Activated T-cell treated with anti-CD3 and anti-CD28 coated beads, Interleukin-2, amount 50 U/mL, for 24 hours (primary cell): ENCODE results near the gene COL20A1.

ENCODE experiments used
- DNase-seq: peaks from one replicate; pipeline ENCODE4 v3.0.0-alpha.2; 2020
- H3K27ac Mint-ChIP-seq: 2 replicates; pipeline ENCODE4 v1.8.0; 2020; ENCODE audit warnings: mild to moderate bottlenecking, mixed read lengths
- H3K27me3 Mint-ChIP-seq: 2 replicates; pipeline ENCODE4 v1.8.0; 2020; ENCODE audit warnings: mixed read lengths
- H3K36me3 Mint-ChIP-seq: 2 replicates; pipeline ENCODE4 v1.8.0; 2020; ENCODE audit warnings: low read depth, mixed read lengths
- H3K4me1 Mint-ChIP-seq: 2 replicates; pipeline ENCODE4 v1.8.0; 2020; ENCODE audit warnings: low read depth, mixed read lengths
- H3K4me3 Mint-ChIP-seq: 2 replicates; pipeline ENCODE4 v1.8.0; 2020; ENCODE audit warnings: mild to moderate bottlenecking, moderate library complexity, mixed read lengths
- H3K9me3 Mint-ChIP-seq: 2 replicates; pipeline ENCODE4 v1.8.0; 2020; ENCODE audit warnings: mixed read lengths

Gene COL20A1

GRCh38 chr20:63360850-63361518 lies 68.0 kb downstream of the COL20A1 start, which contains the start of gene CHRNA4:
Gene CHRNA4, minus strand, starts transcription at chr20:63361349. Its CDS starts 184 bp downstream, at chr20:63361165.
- Mint-ChIP-seq H3K9me3 (no peaks in the 10 kb centered on the region), H3K27me3 (peaks cover 35% of the 10 kb centered on the region), H3K36me3 (no peaks in the 10 kb centered on the region), H3K27ac (no peak within 1 kb of the TSS), H3K4me1 (no peaks in the 10 kb centered on the region), H3K4me3 (no peak within 1 kb of the TSS)
- DNase-seq = no peak

- no peaks in the 10 kb centered on the region for H3K4me1 Mint-ChIP-seq
- no peak for DNase-seq
- no peaks in the 10 kb centered on the region for H3K9me3 Mint-ChIP-seq
- H3K4me3 Mint-ChIP-seq = no peak overlapping the region
- peaks cover 35% of the 10 kb centered on the region for H3K27me3 Mint-ChIP-seq
- H3K27ac Mint-ChIP-seq = no peak overlapping the region
- no peaks in the 10 kb centered on the region for H3K36me3 Mint-ChIP-seq
These were observed 68.8 kb downstream of the COL20A1 start for GRCh38 chr20:63361519-63362435.

- Mint-ChIP-seq H3K27me3 (peaks cover 31% of the 10 kb centered on the region), H3K9me3 (no peaks in the 10 kb centered on the region), H3K4me1 (no peaks in the 10 kb centered on the region), H3K4me3 (no peak overlapping the region), H3K27ac (no peak overlapping the region), H3K36me3 (no peaks in the 10 kb centered on the region)
- DNase-seq = no peak
These were observed 69.5 kb downstream of the COL20A1 start for GRCh38 chr20:63362436-63363009.

GRCh38 chr20:63363013-63363957 lies 70.3 kb downstream of the COL20A1 start:
- no peaks in the 10 kb centered on the region for H3K4me1 Mint-ChIP-seq
- H3K36me3 Mint-ChIP-seq = no peaks in the 10 kb centered on the region
- H3K27ac Mint-ChIP-seq = no peak overlapping the region
- H3K4me3 Mint-ChIP-seq = no peak overlapping the region
- no peaks in the 10 kb centered on the region for H3K9me3 Mint-ChIP-seq
- H3K27me3 Mint-ChIP-seq = peaks cover 28% of the 10 kb centered on the region
- no peak for DNase-seq

GRCh38 chr20:63363981-63364561 lies 71.1 kb downstream of the COL20A1 start:
- Mint-ChIP-seq H3K27ac (no peak overlapping the region), H3K4me3 (no peak overlapping the region), H3K27me3 (peaks cover 24% of the 10 kb centered on the region), H3K4me1 (no peaks in the 10 kb centered on the region), H3K36me3 (no peaks in the 10 kb centered on the region), H3K9me3 (no peaks in the 10 kb centered on the region)
- no peak for DNase-seq

GRCh38 chr20:63364801-63365585 lies 72.0 kb downstream of the COL20A1 start:
- no peaks in the 10 kb centered on the region for H3K36me3 Mint-ChIP-seq
- peaks cover 17% of the 10 kb centered on the region for H3K27me3 Mint-ChIP-seq
- H3K4me3 Mint-ChIP-seq = no peak overlapping the region
- no peak overlapping the region for H3K27ac Mint-ChIP-seq
- DNase-seq = no peak
- no peaks in the 10 kb centered on the region for H3K4me1 Mint-ChIP-seq
- H3K9me3 Mint-ChIP-seq = no peaks in the 10 kb centered on the region

- no peaks in the 10 kb centered on the region for H3K9me3 Mint-ChIP-seq
These were observed 72.8 kb downstream of the COL20A1 start for GRCh38 chr20:63365601-63366389.

GRCh38 chr20:63366390-63367365 lies 73.7 kb downstream of the COL20A1 start:
- peaks cover 13% of the 10 kb centered on the region for H3K27me3 Mint-ChIP-seq
- H3K27ac Mint-ChIP-seq = no peak overlapping the region
- H3K36me3 Mint-ChIP-seq = no peaks in the 10 kb centered on the region
- no peaks in the 10 kb centered on the region for H3K9me3 Mint-ChIP-seq
- no peak overlapping the region for H3K4me3 Mint-ChIP-seq
- DNase-seq = no peak
- H3K4me1 Mint-ChIP-seq = no peaks in the 10 kb centered on the region

More at GRCh38 chr20:63365601-63366389, 72.8 kb downstream of the COL20A1 start:
- H3K36me3 Mint-ChIP-seq = no peaks in the 10 kb centered on the region
- no peak for DNase-seq
- no peaks in the 10 kb centered on the region for H3K4me1 Mint-ChIP-seq
- H3K4me3 Mint-ChIP-seq = no peak overlapping the region
- peaks cover 13% of the 10 kb centered on the region for H3K27me3 Mint-ChIP-seq
- H3K27ac Mint-ChIP-seq = no peak overlapping the region

GRCh38 chr20:63367446-63368055 lies 74.6 kb downstream of the COL20A1 start:
- H3K4me1 Mint-ChIP-seq = no peaks in the 10 kb centered on the region
- no peak for DNase-seq
- H3K36me3 Mint-ChIP-seq = no peaks in the 10 kb centered on the region
- no peak overlapping the region for H3K4me3 Mint-ChIP-seq
- H3K9me3 Mint-ChIP-seq = no peaks in the 10 kb centered on the region
- peaks cover 11% of the 10 kb centered on the region for H3K27me3 Mint-ChIP-seq
- H3K27ac Mint-ChIP-seq = no peak overlapping the region

GRCh38 chr20:63368151-63368550 lies 75.2 kb downstream of the COL20A1 start:
- Mint-ChIP-seq H3K9me3 (no peaks in the 10 kb centered on the region), H3K4me1 (no peaks in the 10 kb centered on the region), H3K4me3 (no peak overlapping the region), H3K36me3 (no peaks in the 10 kb centered on the region), H3K27ac (no peak overlapping the region), H3K27me3 (peaks cover 10% of the 10 kb centered on the region)
- DNase-seq = no peak

- Mint-ChIP-seq H3K9me3 (no peaks in the 10 kb centered on the region), H3K4me1 (no peaks in the 10 kb centered on the region), H3K4me3 (no peak overlapping the region), H3K36me3 (no peaks in the 10 kb centered on the region), H3K27me3 (peaks cover 10% of the 10 kb centered on the region), H3K27ac (no peak overlapping the region)
- DNase-seq = no peak
These were observed 76.1 kb downstream of the COL20A1 start for GRCh38 chr20:63369024-63369530.
